Endothelial cell of umbilical vein (primary cell): Measurements from ENCODE around the gene MORF4L1.
"Not testable (repeated sequence)": the region's sequence is repeated elsewhere in the genome, so short reads cannot be mapped to it uniquely, and the experiment has no call there.

ENCODE experiments used
- EZH2 ChIP-seq: IDR thresholded peaks from 2 replicates; pipeline ENCODE4 v1.6.1; 2012; ENCODE audit warnings: borderline replicate concordance, low read depth, mild to moderate bottlenecking, moderate library complexity, low read length, inconsistent platforms; ENCODE audit not compliant: severe bottlenecking
- MYC ChIP-seq: IDR thresholded peaks from one replicate; pipeline ENCODE4 v1.6.1; 2011; ENCODE audit warnings: mild to moderate bottlenecking, low read depth, low read length
- TF ChIP-seq, protein P1 (sequence below), 2 donors: IDR thresholded peaks; 1 replicate in 1 of 2; 2 replicates in 1 of 2; pipeline ENCODE4 v1.5.1; 2011; ENCODE audit warnings: low read length in 2 of 2, mild to moderate bottlenecking in 2 of 2, moderate library complexity in 2 of 2, control low read depth in 1 of 2, inconsistent platforms in 1 of 2, low read depth in 1 of 2; ENCODE audit not compliant: insufficient read depth in 1 of 2; ENCODE audit errors: extremely low read depth in 1 of 2

DNA sequence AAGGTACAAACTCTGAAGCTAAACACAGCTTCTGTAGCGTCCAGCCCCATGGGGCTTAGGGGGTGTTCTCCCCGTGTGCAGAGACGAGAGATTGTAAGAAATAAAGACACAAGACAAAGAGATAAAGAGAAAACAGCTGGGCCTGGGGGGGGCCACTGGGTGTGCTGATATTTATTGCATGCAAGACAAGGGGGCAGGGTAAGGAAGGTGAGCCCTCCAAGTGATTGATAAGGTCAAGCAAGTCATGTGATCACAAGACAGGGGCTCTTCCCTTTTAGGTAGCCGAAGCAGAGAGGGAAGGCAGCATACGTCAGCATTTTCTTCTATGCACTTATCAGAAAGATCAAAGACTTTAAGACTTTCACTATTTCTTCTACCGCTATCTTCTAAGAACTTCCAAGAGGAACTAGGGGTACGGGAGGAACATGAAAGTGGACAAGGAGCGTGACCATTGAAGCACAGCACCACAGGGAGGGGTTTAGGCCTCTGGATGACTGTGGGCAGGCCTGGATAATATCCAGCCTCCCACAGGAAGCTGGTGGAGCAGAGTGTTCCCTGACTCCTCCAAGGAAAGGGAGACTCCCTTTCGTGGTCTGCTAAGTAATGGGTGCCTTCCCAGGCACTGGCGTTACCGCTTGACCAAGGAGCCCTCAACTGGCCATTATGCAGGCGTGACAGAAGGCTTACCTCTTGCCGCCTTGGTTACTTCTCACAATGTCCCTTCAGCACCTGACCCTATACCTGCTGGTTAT is 29.8 kb downstream of the MORF4L1 start:
- TF ChIP-seq, protein P1, sequence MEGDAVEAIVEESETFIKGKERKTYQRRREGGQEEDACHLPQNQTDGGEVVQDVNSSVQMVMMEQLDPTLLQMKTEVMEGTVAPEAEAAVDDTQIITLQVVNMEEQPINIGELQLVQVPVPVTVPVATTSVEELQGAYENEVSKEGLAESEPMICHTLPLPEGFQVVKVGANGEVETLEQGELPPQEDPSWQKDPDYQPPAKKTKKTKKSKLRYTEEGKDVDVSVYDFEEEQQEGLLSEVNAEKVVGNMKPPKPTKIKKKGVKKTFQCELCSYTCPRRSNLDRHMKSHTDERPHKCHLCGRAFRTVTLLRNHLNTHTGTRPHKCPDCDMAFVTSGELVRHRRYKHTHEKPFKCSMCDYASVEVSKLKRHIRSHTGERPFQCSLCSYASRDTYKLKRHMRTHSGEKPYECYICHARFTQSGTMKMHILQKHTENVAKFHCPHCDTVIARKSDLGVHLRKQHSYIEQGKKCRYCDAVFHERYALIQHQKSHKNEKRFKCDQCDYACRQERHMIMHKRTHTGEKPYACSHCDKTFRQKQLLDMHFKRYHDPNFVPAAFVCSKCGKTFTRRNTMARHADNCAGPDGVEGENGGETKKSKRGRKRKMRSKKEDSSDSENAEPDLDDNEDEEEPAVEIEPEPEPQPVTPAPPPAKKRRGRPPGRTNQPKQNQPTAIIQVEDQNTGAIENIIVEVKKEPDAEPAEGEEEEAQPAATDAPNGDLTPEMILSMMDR (IDR thresholded peaks at IDR 0.05; ENCODE audit: extremely low read depth in 1 of 2, insufficient read depth in 1 of 2, low read depth in 1 of 2, low read length in 2 of 2): not testable (repeated sequence)
- TF ChIP-seq EZH2, MYC: not testable (repeated sequence)
